IMR-90 (cell line): ENCODE results near the gene LHX1. TPM values are rescaled to one million over a fixed set of nuclear protein-coding genes. Genes with fewer than 3 reads are reported as not detected.

ENCODE experiments used
- ATAC-seq: fragments of 200-7000 bp; cut with Tn5 transposase; 2 replicates; pipeline ENCODE4 v1.9.1; 2020; ENCODE audit warnings: low read depth, mild to moderate bottlenecking, moderate library complexity
- BruUV-seq: library from RNA; stranded (reverse); fragments of 400-500 nt; replicated peaks from 2 replicates; lab custom pipeline; 2021; lab: Mats Ljungman, UMichigan
- CTCF ChIA-PET: fragments of 300-600 bp; formaldehyde crosslinking; extraction: SDS; loops from one replicate; lab custom pipeline; 2021; ENCODE audit warnings: antibody characterized with exemption; lab: Yijun Ruan, JAX
- POLR2A ChIA-PET: fragments of 300-600 bp; sonication (Branson Sonifier 250); formaldehyde crosslinking; loops from one replicate; lab custom pipeline; 2022; ENCODE audit warnings: antibody characterized with exemption; ENCODE audit not compliant: unreplicated experiment; lab: Charles Lee
- DNase-seq: peaks from one replicate; pipeline ENCODE4 v3.0.0; 2013
- H2AFZ ChIP-seq: replicated peaks from 2 replicates; pipeline ENCODE3; 2013; ENCODE audit warnings: low read length, mild to moderate bottlenecking; ENCODE audit not compliant: poor library complexity
- H2AK5ac ChIP-seq: 2 replicates; pipeline ENCODE4 v1.6.1; 2013; ENCODE audit warnings: low read depth, low read length, inconsistent platforms
- H2AK9ac ChIP-seq: replicated peaks from 2 replicates; pipeline ENCODE3; 2013; ENCODE audit warnings: mild to moderate bottlenecking, low read depth, low read length, moderate library complexity; ENCODE audit not compliant: poor library complexity
- H2BK120ac ChIP-seq: 2 replicates; pipeline ENCODE4 v1.6.1; 2013; ENCODE audit warnings: low read depth, low read length, inconsistent platforms
- H2BK15ac ChIP-seq: 3 replicates; pipeline ENCODE4 v1.6.1; 2013; ENCODE audit warnings: low read depth, low read length, inconsistent platforms
- H2BK20ac ChIP-seq: 2 replicates; pipeline ENCODE4 v1.6.1; 2013; ENCODE audit warnings: low read depth, mild to moderate bottlenecking, inconsistent platforms, low read length, moderate library complexity
- H2BK5ac ChIP-seq: 2 replicates; pipeline ENCODE4 v1.6.1; 2013; ENCODE audit warnings: mild to moderate bottlenecking, low read depth, low read length, inconsistent platforms; ENCODE audit not compliant: poor library complexity, severe bottlenecking
- H3K14ac ChIP-seq: replicated peaks from 2 replicates; pipeline ENCODE4 v1.6.1; 2013; ENCODE audit warnings: low read depth, low read length, inconsistent platforms
- H3K18ac ChIP-seq: 2 replicates; pipeline ENCODE4 v1.6.1; 2013; ENCODE audit warnings: low read depth, low read length, control low read depth
- H3K23ac ChIP-seq: 2 replicates; pipeline ENCODE4 v1.6.1; 2013; ENCODE audit warnings: low read depth, low read length, inconsistent platforms
- H3K27ac ChIP-seq: 2 replicates; pipeline ENCODE4 v1.5.1; 2013; ENCODE audit warnings: mild to moderate bottlenecking, control low read depth, low read length; ENCODE audit not compliant: insufficient read depth
- H3K27me3 ChIP-seq: 2 replicates; pipeline ENCODE4 v1.6.1; 2013; ENCODE audit warnings: low read length; ENCODE audit not compliant: control insufficient read depth, insufficient read depth
- H3K36me3 ChIP-seq: 2 replicates; pipeline ENCODE4 v1.6.1; 2013; ENCODE audit warnings: low read length, mixed read lengths; ENCODE audit not compliant: control insufficient read depth, insufficient read depth
- H3K4ac ChIP-seq: 2 replicates; pipeline ENCODE4 v1.6.1; 2013; ENCODE audit warnings: low read depth, low read length, inconsistent platforms
- H3K4me1 ChIP-seq: 2 replicates; pipeline ENCODE4 v1.6.1; 2013; ENCODE audit warnings: low read length, mixed read lengths; ENCODE audit not compliant: control insufficient read depth, insufficient read depth
- H3K4me2 ChIP-seq: 2 replicates; pipeline ENCODE4 v1.6.1; 2013; ENCODE audit warnings: low read depth, mild to moderate bottlenecking, control low read depth, low read length, moderate library complexity
- H3K4me3 ChIP-seq: 2 replicates; pipeline ENCODE4 v1.5.1; 2013; ENCODE audit warnings: low read depth, mild to moderate bottlenecking, control low read depth, low read length, moderate library complexity; ENCODE audit not compliant: insufficient read depth
- H3K56ac ChIP-seq: 2 replicates; pipeline ENCODE4 v1.6.1; 2013; ENCODE audit warnings: low read length, inconsistent platforms; ENCODE audit not compliant: insufficient read depth; ENCODE audit errors: extremely low read depth
- H3K79me1 ChIP-seq, 2 experiments: 2 replicates each; pipeline ENCODE4 v1.6.1; 2013; ENCODE audit warnings: low read length in 2 of 2, inconsistent platforms in 1 of 2, low read depth in 1 of 2
- H3K9ac ChIP-seq: 2 replicates; pipeline ENCODE4 v1.6.1; 2013; ENCODE audit warnings: low read depth, low read length, control low read depth
- H3K9me1 ChIP-seq: 2 replicates; pipeline ENCODE4 v1.6.1; 2013; ENCODE audit warnings: low read length, inconsistent platforms; ENCODE audit not compliant: insufficient read depth
- H3K9me3 ChIP-seq: 2 replicates; pipeline ENCODE4 v1.6.1; 2013; ENCODE audit warnings: low read length; ENCODE audit not compliant: control insufficient read depth, insufficient read depth
- H4K20me1 ChIP-seq: 2 replicates; pipeline ENCODE4 v1.6.1; 2013; ENCODE audit warnings: low read length, inconsistent platforms; ENCODE audit not compliant: insufficient read depth
- H4K5ac ChIP-seq: 2 replicates; pipeline ENCODE4 v1.6.1; 2013; ENCODE audit warnings: mild to moderate bottlenecking, low read depth, low read length, control low read depth
- H4K8ac ChIP-seq, 2 experiments: 2 replicates each; pipeline ENCODE4 v1.6.1; 2013; ENCODE audit warnings: low read depth in 2 of 2, low read length in 2 of 2, control low read depth in 1 of 2, inconsistent platforms in 1 of 2
- H4K91ac ChIP-seq: 2 replicates; pipeline ENCODE4 v1.6.1; 2013; ENCODE audit warnings: low read depth, low read length, inconsistent platforms; ENCODE audit not compliant: insufficient read depth
- CTCF ChIP-seq: conservative IDR thresholded peaks from 2 replicates; pipeline ENCODE4 v1.5.1; 2012; ENCODE audit warnings: mild to moderate bottlenecking, low read depth, low read length, improper control_type of control experiment
- NFE2L2 ChIP-seq: fragments of 150-350 bp; IDR thresholded peaks from 2 replicates; pipeline ENCODE4 v1.6.1; 2016; ENCODE audit warnings: low read depth, mild to moderate bottlenecking, low read length
- POLR2A ChIP-seq: IDR thresholded peaks from 2 replicates; pipeline ENCODE4 v1.6.1; 2012; ENCODE audit warnings: mild to moderate bottlenecking, low read depth, low read length
- RAD21 ChIP-seq: IDR thresholded peaks from 2 replicates; pipeline ENCODE4 v1.6.1; 2012; ENCODE audit warnings: low read length, improper control_type of control experiment
- RCOR1 ChIP-seq: IDR thresholded peaks from 2 replicates; pipeline ENCODE4 v1.6.1; 2012; ENCODE audit warnings: mild to moderate bottlenecking, low read length, improper control_type of control experiment; ENCODE audit not compliant: insufficient replicate concordance
- SMC3 ChIP-seq: fragments of 150-350 bp; IDR thresholded peaks from 2 replicates; pipeline ENCODE4 v1.6.1; 2016; ENCODE audit warnings: low read depth, mild to moderate bottlenecking, antibody characterized with exemption, low read length, moderate library complexity
- dilution Hi-C: fragments of 300-500 bp; cut with HindIII; formaldehyde crosslinking; loops from one replicate; pipeline ENCODE4 v1.14.3; 2018; ENCODE audit warnings: low sequenced_read_pairs; ENCODE audit not compliant: unreplicated experiment
- in situ Hi-C: fragments of 300-500 bp; cut with MboI; formaldehyde crosslinking; loops from 3 replicates; pipeline ENCODE4 v1.14.3; 2019; ENCODE audit warnings: low sequenced_read_pairs, inconsistent platforms, mixed read lengths
- intact Hi-C: fragments of 100-400 bp; cut with micrococcal nuclease; formaldehyde crosslinking; loops from 2 replicates; pipeline ENCODE4 v1.10.0; 2022
- polyA plus RNA-seq, 3 experiments: library from polyadenylated mRNA; depleted of rRNA; stranded (reverse); fragments of >200 nt; gene quantifications; 2 replicates each; pipeline ENCODE4 v1.2.3, GENCODE V29; 2012; ENCODE audit warnings: low replicate concordance in 1 of 3
- total RNA-seq: library from RNA; depleted of rRNA; stranded (reverse); fragments of >200 nt; gene quantifications from 2 replicates; pipeline ENCODE4 v1.2.3, GENCODE V29; 2012

The LHX1 gene
- total and polyA plus RNA-seq, 2 of the 4 experiments (the other 2 are of a cell fraction) = not detected

GRCh38 chr17:36922175-36922574 lies 15.1 kb upstream of the LHX1 start:
- H3K18ac ChIP-seq = no peak overlapping the region
- H3K9ac ChIP-seq = no peak overlapping the region
- H3K4me2 ChIP-seq = no peak overlapping the region
- DNase-seq (no peak), ATAC-seq (no peak)
- dilution Hi-C loops = no loop called here
- H3K27ac ChIP-seq = no peak overlapping the region
- no peaks in the 10 kb centered on the region for H3K79me1 ChIP-seq
- peaks cover 53% of the 10 kb centered on the region for H3K27me3 ChIP-seq
- H3K9me3 ChIP-seq = no peaks in the 10 kb centered on the region
- TF ChIP-seq RAD21 (no peak), POLR2A (no peak), RCOR1 (no peak), NFE2L2 (no peak), CTCF (no peak), SMC3 (no peak)
- no peak overlapping the region for H3K56ac ChIP-seq
- no TSS peak for BruUV-seq
- no peaks in the 10 kb centered on the region for H3K9me1 ChIP-seq
- no peak overlapping the region for H2BK20ac ChIP-seq
- no peak overlapping the region for H2AK9ac ChIP-seq
- H3K23ac ChIP-seq = no peak overlapping the region
- H4K8ac ChIP-seq = no peak overlapping the region
- H4K5ac ChIP-seq = no peak overlapping the region
- CTCF ChIA-PET = no interaction called here
- no peak overlapping the region for H3K4ac ChIP-seq
- H4K20me1 ChIP-seq = no peaks in the 10 kb centered on the region
- H3K36me3 ChIP-seq = no peaks in the 10 kb centered on the region
- no peak overlapping the region for H2BK15ac ChIP-seq
- H3K14ac ChIP-seq = no peak overlapping the region
- H4K91ac ChIP-seq = no peak overlapping the region
- H2BK120ac ChIP-seq = no peak overlapping the region
- intact Hi-C loops = no loop called here
- no peak overlapping the region for H2AFZ ChIP-seq
- in situ Hi-C loops = no loop called here
- no peak overlapping the region for H3K4me3 ChIP-seq
- H3K4me1 ChIP-seq = no peaks in the 10 kb centered on the region
- POLR2A ChIA-PET = no interaction called here
- H2AK5ac ChIP-seq = no peak overlapping the region
- H2BK5ac ChIP-seq = no peak overlapping the region
